MM.1S (cell line): Measurements from ENCODE around the gene ERCC3.

Experiments
- DNase-seq: peaks from one replicate; pipeline ENCODE4 v3.0.0-alpha.2; 2015
- H2AFZ ChIP-seq: fragments of 300-600 bp; sonication (generic); 2 replicates; pipeline ENCODE4 v1.6.0; 2016; ENCODE audit warnings: antibody characterized with exemption, low read length
- H3F3A ChIP-seq: fragments of 300-600 bp; sonication (generic); 2 replicates; pipeline ENCODE4 v1.6.1; 2016; ENCODE audit warnings: mild to moderate bottlenecking, antibody characterized with exemption, low read length, moderate library complexity, mixed read lengths; ENCODE audit not compliant: insufficient read depth
- H3K27ac ChIP-seq: fragments of 300-600 bp; sonication (generic); 2 replicates; pipeline ENCODE4 v1.5.1; 2016; ENCODE audit warnings: mild to moderate bottlenecking, low read length
- H3K27me3 ChIP-seq: fragments of 300-600 bp; sonication (generic); replicated peaks from 2 replicates; pipeline ENCODE4 v1.6.0; 2016; ENCODE audit warnings: low read length; ENCODE audit not compliant: insufficient read depth
- H3K36me3 ChIP-seq: fragments of 300-600 bp; sonication (generic); replicated peaks from 2 replicates; pipeline ENCODE4 v1.6.1; 2016; ENCODE audit warnings: mild to moderate bottlenecking, low read length, mixed read lengths; ENCODE audit not compliant: insufficient read depth
- H3K4me1 ChIP-seq: fragments of 300-600 bp; sonication (generic); 2 replicates; pipeline ENCODE4 v1.6.1; 2016; ENCODE audit warnings: low read length, mixed read lengths
- H3K4me2 ChIP-seq: fragments of 300-600 bp; sonication (generic); 2 replicates; pipeline ENCODE4 v1.6.0; 2016; ENCODE audit warnings: low read depth, low read length
- H3K4me3 ChIP-seq: fragments of 300-600 bp; sonication (generic); 2 replicates; pipeline ENCODE4 v1.5.1; 2016; ENCODE audit warnings: low read length, mixed read lengths
- H3K79me2 ChIP-seq: fragments of 300-600 bp; sonication (generic); 2 replicates; pipeline ENCODE4 v1.6.1; 2016; ENCODE audit warnings: mixed run types, low read length, mixed read lengths
- H3K9ac ChIP-seq: fragments of 300-600 bp; sonication (generic); 2 replicates; pipeline ENCODE4 v1.6.1; 2016; ENCODE audit warnings: low read length, mixed read lengths
- H3K9me2 ChIP-seq: fragments of 300-600 bp; sonication (generic); replicated peaks from 2 replicates; pipeline ENCODE4 v1.6.1; 2016; ENCODE audit warnings: mild to moderate bottlenecking, low read length, mixed read lengths; ENCODE audit not compliant: insufficient read depth
- H3K9me3 ChIP-seq: fragments of 300-600 bp; sonication (generic); replicated peaks from 2 replicates; pipeline ENCODE4 v1.6.1; 2016; ENCODE audit warnings: mild to moderate bottlenecking, low read length, mixed read lengths; ENCODE audit not compliant: insufficient read depth
- H4K20me1 ChIP-seq: fragments of 300-600 bp; sonication (generic); 2 replicates; pipeline ENCODE4 v1.6.1; 2016; ENCODE audit warnings: mild to moderate bottlenecking, low read length, moderate library complexity, mixed read lengths; ENCODE audit not compliant: insufficient read depth
- EZH2 ChIP-seq: fragments of 300-600 bp; sonication (generic); optimal IDR thresholded peaks from 2 replicates; pipeline ENCODE3; 2017; ENCODE audit warnings: low read depth, mild to moderate bottlenecking, antibody characterized with exemption, low read length, mixed read lengths
- EZH2phosphoT487 ChIP-seq: fragments of 300-600 bp; sonication (generic); IDR thresholded peaks from 2 replicates; pipeline ENCODE4 v1.6.1; 2018; ENCODE audit warnings: antibody characterized with exemption, low read length
- TF ChIP-seq, protein P1 (sequence below): fragments of 300-600 bp; sonication (generic); IDR thresholded peaks from 2 replicates; pipeline ENCODE4 v1.5.1; 2016; ENCODE audit warnings: antibody characterized with exemption, low read length, mixed read lengths

The ERCC3 gene

DNA sequence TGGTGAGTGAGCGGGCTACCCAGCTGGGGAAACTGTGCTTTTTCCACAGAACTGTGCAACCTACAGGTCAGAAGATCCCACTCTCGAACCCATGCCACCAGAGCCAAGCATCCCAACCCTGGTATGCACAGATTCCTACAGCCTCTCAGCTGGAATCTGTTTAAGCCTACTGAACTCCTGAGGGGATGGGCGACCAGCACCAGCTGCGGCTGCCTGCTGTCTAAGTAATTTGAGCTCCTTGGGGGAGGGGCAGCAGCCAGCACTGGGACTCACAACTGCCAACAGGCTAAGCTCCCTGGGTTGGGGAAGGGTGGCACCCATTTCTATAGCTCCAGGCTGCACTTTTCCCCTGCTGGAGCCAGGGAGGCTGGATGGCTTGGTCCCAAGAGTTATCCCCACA, 85.6 kb downstream of the ERCC3 start:
- H3K36me3 ChIP-seq = no peaks in the 10 kb centered on the region
- H3F3A ChIP-seq = no peaks in the 10 kb centered on the region
- no peak for DNase-seq
- no peak for TF ChIP-seq EZH2
- TF ChIP-seq, protein P1, sequence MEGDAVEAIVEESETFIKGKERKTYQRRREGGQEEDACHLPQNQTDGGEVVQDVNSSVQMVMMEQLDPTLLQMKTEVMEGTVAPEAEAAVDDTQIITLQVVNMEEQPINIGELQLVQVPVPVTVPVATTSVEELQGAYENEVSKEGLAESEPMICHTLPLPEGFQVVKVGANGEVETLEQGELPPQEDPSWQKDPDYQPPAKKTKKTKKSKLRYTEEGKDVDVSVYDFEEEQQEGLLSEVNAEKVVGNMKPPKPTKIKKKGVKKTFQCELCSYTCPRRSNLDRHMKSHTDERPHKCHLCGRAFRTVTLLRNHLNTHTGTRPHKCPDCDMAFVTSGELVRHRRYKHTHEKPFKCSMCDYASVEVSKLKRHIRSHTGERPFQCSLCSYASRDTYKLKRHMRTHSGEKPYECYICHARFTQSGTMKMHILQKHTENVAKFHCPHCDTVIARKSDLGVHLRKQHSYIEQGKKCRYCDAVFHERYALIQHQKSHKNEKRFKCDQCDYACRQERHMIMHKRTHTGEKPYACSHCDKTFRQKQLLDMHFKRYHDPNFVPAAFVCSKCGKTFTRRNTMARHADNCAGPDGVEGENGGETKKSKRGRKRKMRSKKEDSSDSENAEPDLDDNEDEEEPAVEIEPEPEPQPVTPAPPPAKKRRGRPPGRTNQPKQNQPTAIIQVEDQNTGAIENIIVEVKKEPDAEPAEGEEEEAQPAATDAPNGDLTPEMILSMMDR = no peak
- TF ChIP-seq EZH2phosphoT487 = no peak
- no peak overlapping the region for H3K4me2 ChIP-seq
- no peaks in the 10 kb centered on the region for H3K9me2 ChIP-seq
- no peaks in the 10 kb centered on the region for H3K9me3 ChIP-seq
- H3K4me3 ChIP-seq = no peak overlapping the region
- H4K20me1 ChIP-seq = no peaks in the 10 kb centered on the region
- no peaks in the 10 kb centered on the region for H3K27me3 ChIP-seq
- H3K79me2 ChIP-seq = no peaks in the 10 kb centered on the region
- no peak overlapping the region for H3K27ac ChIP-seq
- H3K9ac ChIP-seq = no peak overlapping the region
- H2AFZ ChIP-seq = no peak overlapping the region
- H3K4me1 ChIP-seq = no peaks in the 10 kb centered on the region
